GM21717 (cell line): ENCODE data around the gene IGSF21.

Source experiments
- ATAC-seq: cut with Tn5 transposase; IDR thresholded peaks from one replicate; pipeline ENCODE4 v1.9.1; 2021; ENCODE audit warnings: mild to moderate bottlenecking, moderate library complexity; ENCODE audit not compliant: unreplicated experiment

The IGSF21 gene

GRCh38 chr1:18203645-18204044 lies 96.0 kb downstream of the IGSF21 start:
- no peak for ATAC-seq

GRCh38 chr1:18204575-18204974 lies 97.0 kb downstream of the IGSF21 start:
- ATAC-seq: no peak

- no peak for ATAC-seq
Observed at GRCh38 chr1:18205319-18205718, 97.7 kb downstream of the IGSF21 start.

GRCh38 chr1:18211764-18212163 lies 104.2 kb downstream of the IGSF21 start:
- ATAC-seq: no peak

GRCh38 chr1:18217398-18218043 lies 109.9 kb downstream of the IGSF21 start:
- no peak for ATAC-seq

GRCh38 chr1:18229625-18230024 lies 122.0 kb downstream of the IGSF21 start:
- ATAC-seq: no peak

- no peak for ATAC-seq
Observed at GRCh38 chr1:18230321-18230720, 122.7 kb downstream of the IGSF21 start.

- no peak for ATAC-seq
Observed at GRCh38 chr1:18230840-18231239, 123.2 kb downstream of the IGSF21 start.

- ATAC-seq: no peak
Observed at GRCh38 chr1:18232052-18232451, 124.5 kb downstream of the IGSF21 start.

- no peak for ATAC-seq
Observed at GRCh38 chr1:18233176-18233864, 125.7 kb downstream of the IGSF21 start.

- no peak for ATAC-seq
Observed at GRCh38 chr1:18234790-18235242, 127.2 kb downstream of the IGSF21 start.

GRCh38 chr1:18237371-18237770 lies 129.8 kb downstream of the IGSF21 start:
- ATAC-seq: no peak

GRCh38 chr1:18238190-18238589 lies 130.6 kb downstream of the IGSF21 start:
- no peak for ATAC-seq

- ATAC-seq: no peak
Observed at GRCh38 chr1:18239671-18240070, 132.1 kb downstream of the IGSF21 start.

- ATAC-seq: no peak
Observed at GRCh38 chr1:18240906-18241305, 133.3 kb downstream of the IGSF21 start.

GRCh38 chr1:18241891-18242290 lies 134.3 kb downstream of the IGSF21 start:
- ATAC-seq: no peak

- ATAC-seq: no peak
Observed at GRCh38 chr1:18243503-18244175, 136.0 kb downstream of the IGSF21 start.

- no peak for ATAC-seq
Observed at GRCh38 chr1:18244762-18245161, 137.2 kb downstream of the IGSF21 start.

GRCh38 chr1:18245647-18246046 lies 138.0 kb downstream of the IGSF21 start:
- no peak for ATAC-seq

GRCh38 chr1:18246543-18246942 lies 138.9 kb downstream of the IGSF21 start:
- no peak for ATAC-seq

GRCh38 chr1:18247151-18247550 lies 139.6 kb downstream of the IGSF21 start:
- ATAC-seq: no peak

- no peak for ATAC-seq
Observed at GRCh38 chr1:18249631-18250030, 142.0 kb downstream of the IGSF21 start.
